Keratinocyte (primary cell): ENCODE results near the gene IL15. TPM values are rescaled to one million over a fixed set of nuclear protein-coding genes. Genes with fewer than 3 reads are reported as not detected.

Source experiments
- DNase-seq: peaks from one replicate; pipeline ENCODE4 v3.0.0-alpha.2; 2011; ENCODE audit warnings: low read depth, missing footprints, low spot score
- FAIRE-seq: peaks from 2 replicates; lab custom pipeline; 2011; peaks lifted over from hg19 to GRCh38; lab: Jason Lieb, UNC
- H2AFZ ChIP-seq: 2 replicates; pipeline ENCODE4 v1.6.0; 2012; ENCODE audit warnings: low read length, control low read depth, inconsistent platforms; ENCODE audit not compliant: control insufficient read depth
- H3K27ac ChIP-seq: 2 replicates; pipeline ENCODE4 v1.5.1; 2011; ENCODE audit warnings: low read length; ENCODE audit not compliant: control insufficient read depth, insufficient read depth
- H3K27me3 ChIP-seq: 3 replicates; pipeline ENCODE4 v1.6.0; 2011; ENCODE audit warnings: low read length; ENCODE audit not compliant: control insufficient read depth, insufficient read depth; ENCODE audit errors: extremely low read depth
- H3K36me3 ChIP-seq, 2 experiments: 2 replicates in 1 of 2; 3 replicates in 1 of 2; pipeline ENCODE4 v1.5.1; 2011; ENCODE audit warnings: low read length in 2 of 2, mild to moderate bottlenecking in 1 of 2; ENCODE audit not compliant: control insufficient read depth in 2 of 2, insufficient read depth in 2 of 2; ENCODE audit errors: extremely low read depth in 1 of 2
- H3K4me1 ChIP-seq: 3 replicates; pipeline ENCODE4 v1.5.1; 2011; ENCODE audit warnings: low read length; ENCODE audit not compliant: control insufficient read depth, insufficient read depth; ENCODE audit errors: extremely low read depth
- H3K4me2 ChIP-seq: 3 replicates; pipeline ENCODE4 v1.6.0; 2011; ENCODE audit warnings: low read depth, low read length; ENCODE audit not compliant: control insufficient read depth, insufficient read depth; ENCODE audit errors: extremely low read depth
- H3K4me3 ChIP-seq, 3 experiments: fragments of 200-600 bp in 1 of 3; sonication (generic) in 1 of 3; 2 replicates in 2 of 3; 3 replicates in 1 of 3; pipeline ENCODE4 v1.5.1; 2011 to 2016; ENCODE audit warnings: low read length in 3 of 3, mild to moderate bottlenecking in 3 of 3, control low read depth in 2 of 3, inconsistent platforms in 1 of 3, low read depth in 1 of 3, mixed read lengths in 1 of 3, mixed run types in 1 of 3, moderate library complexity in 1 of 3; ENCODE audit not compliant: control insufficient read depth in 2 of 3, insufficient read depth in 2 of 3; ENCODE audit errors: extremely low read depth in 1 of 3
- H3K79me2 ChIP-seq: 2 replicates; pipeline ENCODE4 v1.6.0; 2012; ENCODE audit warnings: low read length; ENCODE audit not compliant: control insufficient read depth, insufficient read depth
- H3K9ac ChIP-seq: 3 replicates; pipeline ENCODE4 v1.6.0; 2011; ENCODE audit warnings: low read length; ENCODE audit not compliant: control insufficient read depth, insufficient read depth; ENCODE audit errors: extremely low read depth
- H3K9me1 ChIP-seq: 3 replicates; pipeline ENCODE4 v1.6.0; 2011; ENCODE audit warnings: low read length; ENCODE audit not compliant: control insufficient read depth, insufficient read depth; ENCODE audit errors: extremely low read depth
- H3K9me3 ChIP-seq: 2 replicates; pipeline ENCODE4 v1.5.1; 2012; ENCODE audit warnings: low read depth, low read length; ENCODE audit not compliant: control insufficient read depth
- H4K20me1 ChIP-seq: 3 replicates; pipeline ENCODE4 v1.6.0; 2011; ENCODE audit warnings: low read length; ENCODE audit not compliant: control insufficient read depth, insufficient read depth; ENCODE audit errors: extremely low read depth
- CTCF ChIP-seq, 3 experiments: IDR thresholded peaks in 1 of 3; conservative IDR thresholded peaks in 1 of 3; optimal IDR thresholded peaks in 1 of 3; 2 replicates in 2 of 3; 3 replicates in 1 of 3; pipeline versions ENCODE3 to v1.5.1; 2011; ENCODE audit warnings: low read length in 3 of 3, mild to moderate bottlenecking in 3 of 3, moderate library complexity in 2 of 3, control low read depth in 1 of 3, inconsistent platforms in 1 of 3; ENCODE audit not compliant: insufficient read depth in 2 of 3; ENCODE audit errors: extremely low read depth in 1 of 3
- EZH2 ChIP-seq: IDR thresholded peaks from one replicate; pipeline ENCODE4 v1.6.1; 2012; ENCODE audit warnings: inconsistent platforms, mild to moderate bottlenecking, low read length, moderate library complexity
- dilution Hi-C: fragments of 300-500 bp; cut with MboI; formaldehyde crosslinking; loops from one replicate; pipeline ENCODE4 v1.7.0; 2020; ENCODE audit warnings: low sequenced_read_pairs; ENCODE audit not compliant: extremely low pct_ligation_motif_present
- polyA plus RNA-seq, 5 experiments: library from polyadenylated mRNA; depleted of rRNA in 3 of 5; stranded (reverse) in 3 of 5; stranded (forward) in 1 of 5; unstranded in 1 of 5; fragments of >200 nt; gene quantifications; 1 replicate in 1 of 5; 2 replicates in 3 of 5; 3 replicates in 1 of 5; pipeline versions ENCODE4 v1.2.1 to v1.2.3, GENCODE V29; 2011 to 2012; ENCODE audit warnings: missing spikeins in 2 of 5, low read depth in 1 of 5, low replicate concordance in 1 of 5

Gene IL15
- polyA plus RNA-seq, 1 donor (not counting 4 experiments of a cell fraction or from before 2014, with no cell fraction given): 1.4 TPM

GRCh38 chr4:141646969-141647368, 10.6 kb downstream of the IL15 start:
- no peak for DNase-seq
- Histone ChIP-seq H3K79me2 (no peaks in the 10 kb centered on the region), H3K4me3 (no peak overlapping the region), H2AFZ (no peak overlapping the region), H3K9me3 (no peaks in the 10 kb centered on the region), H3K27me3 (no peaks in the 10 kb centered on the region), H3K36me3 (no peaks in the 10 kb centered on the region), H3K27ac (no peak overlapping the region), H3K4me2 (no peak overlapping the region), H3K9me1 (no peaks in the 10 kb centered on the region), H3K9ac (no peak overlapping the region), H3K4me1 (peaks cover 27% of the 10 kb centered on the region), H4K20me1 (no peaks in the 10 kb centered on the region)
- dilution Hi-C loops: no loop called here
- TF ChIP-seq CTCF (optimal IDR thresholded peaks at IDR 0.05 in 1 of 3, IDR thresholded peaks at IDR 0.05 in 1 of 3, conservative IDR thresholded peaks at IDR 0.05 in 1 of 3; ENCODE audit: extremely low read depth in 1 of 3, insufficient read depth in 2 of 3, low read length in 3 of 3) (no peak), EZH2 (no peak)
- FAIRE-seq: no peak

GRCh38 chr4:141647966-141648365, 11.6 kb downstream of the IL15 start:
- peaks cover 18% of the 10 kb centered on the region for H3K4me1 ChIP-seq
- no peak overlapping the region for H3K4me3 ChIP-seq
- no peak overlapping the region for H3K4me2 ChIP-seq
- dilution Hi-C loops: no loop called here
- H3K27ac ChIP-seq: no peak overlapping the region
- no peaks in the 10 kb centered on the region for H3K36me3 ChIP-seq
- H3K9me1 ChIP-seq: no peaks in the 10 kb centered on the region
- no peak for FAIRE-seq
- no peak for DNase-seq
- H3K9ac ChIP-seq: no peak overlapping the region
- no peaks in the 10 kb centered on the region for H3K27me3 ChIP-seq
- no peaks in the 10 kb centered on the region for H3K79me2 ChIP-seq
- no peaks in the 10 kb centered on the region for H4K20me1 ChIP-seq
- TF ChIP-seq EZH2: no peak
- TF ChIP-seq CTCF (optimal IDR thresholded peaks at IDR 0.05 in 1 of 3, IDR thresholded peaks at IDR 0.05 in 1 of 3, conservative IDR thresholded peaks at IDR 0.05 in 1 of 3; ENCODE audit: extremely low read depth in 1 of 3, insufficient read depth in 2 of 3, low read length in 3 of 3): no peak
- H3K9me3 ChIP-seq: no peaks in the 10 kb centered on the region
- H2AFZ ChIP-seq: no peak overlapping the region
